PC-9 (cell line): ENCODE data around the gene NBEA. TPM values are rescaled to one million over a fixed set of nuclear protein-coding genes. Genes with fewer than 3 reads are reported as not detected.

ENCODE experiments used
- BruUV-seq: library from RNA; stranded (reverse); fragments of 400-500 nt; replicated peaks from 2 replicates; lab custom pipeline; 2021; lab: Mats Ljungman, UMichigan
- CTCF ChIA-PET: fragments of 300-600 bp; sonication (Branson Sonifier 250); formaldehyde crosslinking; loops from one replicate; lab custom pipeline; 2022; ENCODE audit warnings: antibody characterized with exemption; lab: Charles Lee
- POLR2A ChIA-PET: fragments of 300-600 bp; sonication (Branson Sonifier 250); formaldehyde crosslinking; loops from one replicate; lab custom pipeline; 2022; ENCODE audit warnings: antibody characterized with exemption; ENCODE audit not compliant: unreplicated experiment; lab: Charles Lee
- DNase-seq, 2 experiments: peaks; one replicate each; pipeline versions ENCODE4 v3.0.0 to v3.0.0-alpha.2; 2015 to 2022; ENCODE audit warnings: mixed read lengths in 1 of 2
- H2AFZ ChIP-seq: fragments of 200-600 bp; sonication (generic); 2 replicates; pipeline ENCODE4 v1.8.1; 2017; ENCODE audit warnings: antibody characterized with exemption
- H3F3A ChIP-seq: fragments of 200-600 bp; sonication (generic); 2 replicates; pipeline ENCODE4 v1.8.1; 2017; ENCODE audit warnings: antibody characterized with exemption, mild to moderate bottlenecking, low read depth; ENCODE audit not compliant: insufficient read depth
- H3K27ac ChIP-seq: fragments of 200-600 bp; sonication (generic); 2 replicates; pipeline ENCODE4 v1.6.1; 2016; ENCODE audit warnings: mixed run types
- H3K27me3 ChIP-seq: fragments of 200-600 bp; sonication (generic); 2 replicates; pipeline ENCODE4 v1.6.1; 2016; ENCODE audit warnings: low read depth, mixed run types; ENCODE audit not compliant: insufficient read depth
- H3K36me3 ChIP-seq: fragments of 200-600 bp; sonication (generic); 2 replicates; pipeline ENCODE4 v1.6.1; 2016; ENCODE audit warnings: low read depth, mixed run types
- H3K4me1 ChIP-seq: fragments of 200-600 bp; sonication (generic); replicated peaks from 2 replicates; pipeline ENCODE4 v1.6.1; 2016; ENCODE audit warnings: mixed run types; ENCODE audit not compliant: insufficient read depth
- H3K4me2 ChIP-seq: fragments of 200-600 bp; sonication (generic); 2 replicates; pipeline ENCODE4 v1.6.1; 2017; ENCODE audit warnings: mixed run types
- H3K4me3 ChIP-seq: fragments of 200-600 bp; sonication (generic); 2 replicates; pipeline ENCODE4 v1.6.1; 2016; ENCODE audit warnings: mixed run types
- H3K79me2 ChIP-seq: fragments of 200-600 bp; sonication (generic); 2 replicates; pipeline ENCODE4 v1.6.1; 2017; ENCODE audit warnings: low read depth, mixed run types
- H3K9me2 ChIP-seq: fragments of 200-600 bp; sonication (generic); 2 replicates; pipeline ENCODE4 v1.8.1; 2017; ENCODE audit warnings: mild to moderate bottlenecking; ENCODE audit not compliant: insufficient read depth
- H3K9me3 ChIP-seq: fragments of 200-600 bp; sonication (generic); 2 replicates; pipeline ENCODE4 v1.8.1; 2016; ENCODE audit warnings: low read depth; ENCODE audit not compliant: insufficient read depth
- H4K20me1 ChIP-seq: fragments of 200-600 bp; sonication (generic); 2 replicates; pipeline ENCODE4 v1.8.1; 2017; ENCODE audit not compliant: insufficient read depth
- EZH2 ChIP-seq: fragments of 200-600 bp; sonication (generic); IDR thresholded peaks from 2 replicates; pipeline ENCODE4 v1.8.0; 2017; ENCODE audit warnings: antibody characterized with exemption, low read depth
- intact Hi-C: fragments of 100-400 bp; cut with micrococcal nuclease; formaldehyde crosslinking; loops from one replicate; pipeline ENCODE4 v1.10.0; 2022; ENCODE audit not compliant: unreplicated experiment
- total RNA-seq: library from RNA; stranded (reverse); gene quantifications from 2 replicates; pipeline ENCODE4 v1.2.3, GENCODE V29; 2021
- TF ChIP-seq, protein P1 (sequence below): fragments of 200-600 bp; sonication (generic); conservative IDR thresholded peaks from 2 replicates; pipeline ENCODE4 v1.6.1; 2017; ENCODE audit warnings: mixed run types, antibody characterized with exemption, mild to moderate bottlenecking, moderate library complexity

NBEA gene
- total RNA-seq, 1 experiment from 2014 or later = 4.0 TPM

- ChIA-PET CTCF (no interaction called here), POLR2A (no interaction called here)
- no peaks in the 10 kb centered on the region for H3K9me2 ChIP-seq
- H3F3A ChIP-seq = no peaks in the 10 kb centered on the region
- no peaks in the 10 kb centered on the region for H4K20me1 ChIP-seq
- no peaks in the 10 kb centered on the region for H3K79me2 ChIP-seq
- no peak overlapping the region for H2AFZ ChIP-seq
- no peak for DNase-seq
- no TSS peak for BruUV-seq
- H3K4me2 ChIP-seq = no peak overlapping the region
- intact Hi-C loops = no loop called here
- no peaks in the 10 kb centered on the region for H3K27me3 ChIP-seq
- H3K4me1 ChIP-seq = peaks cover 19% of the 10 kb centered on the region
- no peak overlapping the region for H3K4me3 ChIP-seq
- TF ChIP-seq, protein P1, sequence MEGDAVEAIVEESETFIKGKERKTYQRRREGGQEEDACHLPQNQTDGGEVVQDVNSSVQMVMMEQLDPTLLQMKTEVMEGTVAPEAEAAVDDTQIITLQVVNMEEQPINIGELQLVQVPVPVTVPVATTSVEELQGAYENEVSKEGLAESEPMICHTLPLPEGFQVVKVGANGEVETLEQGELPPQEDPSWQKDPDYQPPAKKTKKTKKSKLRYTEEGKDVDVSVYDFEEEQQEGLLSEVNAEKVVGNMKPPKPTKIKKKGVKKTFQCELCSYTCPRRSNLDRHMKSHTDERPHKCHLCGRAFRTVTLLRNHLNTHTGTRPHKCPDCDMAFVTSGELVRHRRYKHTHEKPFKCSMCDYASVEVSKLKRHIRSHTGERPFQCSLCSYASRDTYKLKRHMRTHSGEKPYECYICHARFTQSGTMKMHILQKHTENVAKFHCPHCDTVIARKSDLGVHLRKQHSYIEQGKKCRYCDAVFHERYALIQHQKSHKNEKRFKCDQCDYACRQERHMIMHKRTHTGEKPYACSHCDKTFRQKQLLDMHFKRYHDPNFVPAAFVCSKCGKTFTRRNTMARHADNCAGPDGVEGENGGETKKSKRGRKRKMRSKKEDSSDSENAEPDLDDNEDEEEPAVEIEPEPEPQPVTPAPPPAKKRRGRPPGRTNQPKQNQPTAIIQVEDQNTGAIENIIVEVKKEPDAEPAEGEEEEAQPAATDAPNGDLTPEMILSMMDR = no peak
- no peak for TF ChIP-seq EZH2
- H3K36me3 ChIP-seq = 0 out of 2 replicates have a peak, but pooled peaks cover 4% of the 10 kb centered on the region
- no peaks in the 10 kb centered on the region; the same call in 1 of the 2 replicates for H3K9me3 ChIP-seq
- no peak overlapping the region for H3K27ac ChIP-seq
Observed at GRCh38 chr13:35379663-35380062, 437.6 kb downstream of the NBEA start.

DNA sequence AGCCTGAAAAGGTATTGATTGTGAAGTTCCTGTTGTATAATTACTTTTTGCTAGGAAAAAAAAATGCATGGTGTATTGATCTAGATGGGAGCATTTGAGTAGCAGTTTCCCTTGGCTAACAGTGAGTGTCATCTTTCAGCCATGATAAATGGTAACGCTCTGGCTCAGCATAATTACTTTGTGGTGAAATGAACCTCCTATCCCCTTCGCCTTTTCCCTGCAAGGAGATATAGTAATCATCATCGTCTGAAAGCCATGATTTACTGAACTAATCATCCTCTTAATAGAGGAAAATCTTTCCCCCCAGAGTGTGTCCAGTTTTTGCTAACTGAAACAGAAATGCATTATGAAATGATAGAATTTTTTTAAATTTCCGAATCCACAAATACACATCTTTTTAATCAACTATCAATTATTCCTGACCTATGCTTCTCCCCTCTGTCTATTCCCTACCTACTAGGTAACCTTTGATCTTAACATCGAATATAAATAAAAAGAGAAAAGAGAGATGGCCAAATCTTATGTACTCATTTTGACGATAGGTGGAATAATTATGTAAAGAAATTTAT, 445.7 kb downstream of the NBEA start:
- ChIA-PET POLR2A (no interaction called here), CTCF (no interaction called here)
- Histone ChIP-seq H2AFZ (no peak overlapping the region), H3K4me1 (no peaks in the 10 kb centered on the region), H4K20me1 (no peaks in the 10 kb centered on the region), H3F3A (no peaks in the 10 kb centered on the region), H3K4me2 (no peak overlapping the region), H3K27ac (no peak overlapping the region), H3K9me2 (no peaks in the 10 kb centered on the region), H3K9me3 (no peaks in the 10 kb centered on the region), H3K4me3 (no peak overlapping the region), H3K79me2 (no peaks in the 10 kb centered on the region), H3K27me3 (no peaks in the 10 kb centered on the region), H3K36me3 (no peaks in the 10 kb centered on the region)
- DNase-seq = no peak
- BruUV-seq = no TSS peak
- intact Hi-C loops = no loop called here
- no peak for TF ChIP-seq EZH2
- TF ChIP-seq, protein P1 = no peak

- no peak for TF ChIP-seq EZH2
- TF ChIP-seq, protein P1 = no peak
- H3K9me2 ChIP-seq = no peaks in the 10 kb centered on the region
- no TSS peak for BruUV-seq
- no peak overlapping the region for H3K27ac ChIP-seq
- no peak overlapping the region for H2AFZ ChIP-seq
- no peak for DNase-seq
- CTCF ChIA-PET = no interaction called here
- H3K27me3 ChIP-seq = no peaks in the 10 kb centered on the region
- H3K4me3 ChIP-seq = no peak overlapping the region
- H3K4me2 ChIP-seq = no peak overlapping the region
- intact Hi-C loops = no loop called here
- H3K79me2 ChIP-seq = no peaks in the 10 kb centered on the region
- H3K36me3 ChIP-seq = no peaks in the 10 kb centered on the region
- H3K4me1 ChIP-seq = no peaks in the 10 kb centered on the region
- no peaks in the 10 kb centered on the region for H3K9me3 ChIP-seq
- POLR2A ChIA-PET = no interaction called here
- no peaks in the 10 kb centered on the region for H3F3A ChIP-seq
- no peaks in the 10 kb centered on the region for H4K20me1 ChIP-seq
Observed at GRCh38 chr13:35388441-35389355, 446.6 kb downstream of the NBEA start.
